SJSA1 (cell line): ENCODE data around the gene FBXO41. TPM values are rescaled to one million over a fixed set of nuclear protein-coding genes. Genes with fewer than 3 reads are reported as not detected.
A peak's percentile ranks its signal among the peaks of the same experiment; 100 is the strongest.

ENCODE experiments used
- DNase-seq, 2 experiments: peaks; one replicate each; pipeline ENCODE4 v3.0.0-alpha.2; 2015 to 2020; ENCODE audit warnings: low spot score in 2 of 2, low read depth in 1 of 2
- H3K27ac ChIP-seq: fragments of 250-450 bp; sonication (Bioruptor Pico); 2 replicates; pipeline ENCODE4 v1.5.1; 2020; ENCODE audit warnings: mild to moderate bottlenecking, moderate library complexity
- H3K27me3 ChIP-seq: fragments of 250-450 bp; sonication (Bioruptor Pico); replicated peaks from 2 replicates; pipeline ENCODE4 v1.5.1; 2020; ENCODE audit warnings: mild to moderate bottlenecking, moderate library complexity
- H3K36me3 ChIP-seq: fragments of 250-450 bp; sonication (Bioruptor Pico); 2 replicates; pipeline ENCODE4 v1.5.1; 2020; ENCODE audit warnings: mild to moderate bottlenecking
- H3K4me1 ChIP-seq: fragments of 250-450 bp; sonication (Bioruptor Pico); replicated peaks from 2 replicates; pipeline ENCODE4 v1.6.1; 2021; ENCODE audit warnings: mild to moderate bottlenecking
- H3K4me3 ChIP-seq: fragments of 250-450 bp; sonication (Bioruptor Pico); 2 replicates; pipeline ENCODE4 v1.5.1; 2020; ENCODE audit warnings: mild to moderate bottlenecking
- H3K9me3 ChIP-seq: fragments of 250-450 bp; sonication (Bioruptor Pico); replicated peaks from 2 replicates; pipeline ENCODE4 v1.5.1; 2020; ENCODE audit warnings: mild to moderate bottlenecking
- total RNA-seq: library from RNA; depleted of rRNA; stranded (reverse); fragments of >200 nt; shearing (Covaris generic); gene quantifications from 2 replicates; pipeline ENCODE4 v1.2.3, GENCODE V29; 2014; rRNA removed

FBXO41 gene
- total RNA-seq, 1 experiment from 2014 or later, result 0.05 TPM

- Histone ChIP-seq H3K4me3 (peak within 1 kb of the TSS; percentile 92), H3K27ac (peak within 1 kb of the TSS; percentile 72), H3K9me3 (no peaks in the 10 kb centered on the region), H3K27me3 (no peaks in the 10 kb centered on the region; the same call in 1 of the 2 replicates), H3K36me3 (peaks cover 5% of the 10 kb centered on the region), H3K4me1 (peaks cover 9% of the 10 kb centered on the region)
- peak; percentile 75 to 86 for DNase-seq
These were observed 69.9 kb downstream of the FBXO41 start, which contains the start of gene SMYD5 for GRCh38 chr2:73214120-73215035. Gene SMYD5 (plus strand): TSS chr2:73214245. CDS start chr2:73214267, 22 bp downstream.

- H3K27ac ChIP-seq, result no peak overlapping the region
These were observed 71.7 kb downstream of the FBXO41 start for GRCh38 chr2:73212448-73213176.

GRCh38 chr2:73212098-73212447, 72.2 kb downstream of the FBXO41 start:
- Histone ChIP-seq H3K4me1 (peaks cover 9% of the 10 kb centered on the region), H3K27me3 (no peaks in the 10 kb centered on the region; the same call in 1 of the 2 replicates), H3K27ac (no peak overlapping the region), H3K9me3 (no peaks in the 10 kb centered on the region), H3K36me3 (peaks cover 5% of the 10 kb centered on the region), H3K4me3 (no peak overlapping the region)
- DNase-seq, result no peak

More at GRCh38 chr2:73212448-73213176, 71.7 kb downstream of the FBXO41 start:
- H3K4me3 ChIP-seq, result no peak overlapping the region
- H3K9me3 ChIP-seq, result no peaks in the 10 kb centered on the region
- H3K27me3 ChIP-seq, result no peaks in the 10 kb centered on the region; the same call in 1 of the 2 replicates
- H3K36me3 ChIP-seq, result peaks cover 5% of the 10 kb centered on the region
- H3K4me1 ChIP-seq, result peaks cover 9% of the 10 kb centered on the region
- DNase-seq, result peak; percentile 52 to 70

- peaks cover 9% of the 10 kb centered on the region for H3K4me1 ChIP-seq
- H3K36me3 ChIP-seq, result peaks cover 5% of the 10 kb centered on the region
- no peak overlapping the region for H3K27ac ChIP-seq
- no peak for DNase-seq
- peaks cover 12% of the 10 kb centered on the region for H3K27me3 ChIP-seq
- H3K4me3 ChIP-seq, result no peak overlapping the region
- H3K9me3 ChIP-seq, result no peaks in the 10 kb centered on the region
These were observed 73.6 kb downstream of the FBXO41 start for GRCh38 chr2:73210696-73211095.

- Histone ChIP-seq H3K4me3 (no peak overlapping the region), H3K27me3 (peaks cover 19% of the 10 kb centered on the region), H3K9me3 (no peaks in the 10 kb centered on the region), H3K27ac (no peak overlapping the region), H3K36me3 (peaks cover 5% of the 10 kb centered on the region), H3K4me1 (peaks cover 3% of the 10 kb centered on the region)
- DNase-seq, result no peak
These were observed 74.3 kb downstream of the FBXO41 start for GRCh38 chr2:73210019-73210418.

- no peak for DNase-seq
- Histone ChIP-seq H3K27ac (no peak overlapping the region), H3K27me3 (peaks cover 30% of the 10 kb centered on the region), H3K4me3 (no peak overlapping the region), H3K36me3 (no peaks in the 10 kb centered on the region), H3K4me1 (no peaks in the 10 kb centered on the region; the same call in 1 of the 2 replicates), H3K9me3 (no peaks in the 10 kb centered on the region)
These were observed 76.0 kb downstream of the FBXO41 start for GRCh38 chr2:73208258-73208657.

GRCh38 chr2:73205611-73206010, 78.7 kb downstream of the FBXO41 start:
- Histone ChIP-seq H3K9me3 (peaks cover 4% of the 10 kb centered on the region; the same call in 1 of the 2 replicates), H3K4me3 (no peak overlapping the region), H3K36me3 (no peaks in the 10 kb centered on the region), H3K27me3 (peaks cover 54% of the 10 kb centered on the region), H3K27ac (no peak overlapping the region), H3K4me1 (no peaks in the 10 kb centered on the region)
- no peak for DNase-seq

Other genes starting within 250 kb of the FBXO41 start
- gene SFXN5, start 212.8 kb downstream of the FBXO41 start, total RNA-seq, result 8.2 and 13.3 TPM in 2 replicates
- gene RAB11FIP5, start 171.5 kb downstream of the FBXO41 start, total RNA-seq, result 15.5 and 23.0 TPM in 2 replicates
- not detected in 2 replicates for gene NOTO, start 81.9 kb downstream of the FBXO41 start, total RNA-seq
- gene SMYD5, start 70.2 kb downstream of the FBXO41 start, total RNA-seq, result 20.7 and 24.3 TPM in 2 replicates
- gene PRADC1, start 51.2 kb downstream of the FBXO41 start, total RNA-seq, result 42.0 and 45.8 TPM in 2 replicates
- 570 and 815 TPM in 2 replicates for gene CCT7, start 50.2 kb downstream of the FBXO41 start, total RNA-seq
- not detected in 2 replicates for gene EGR4, start 9.1 kb upstream of the FBXO41 start, total RNA-seq
- 12.8 and 22.3 TPM in 2 replicates for gene ALMS1, start 101.4 kb upstream of the FBXO41 start, total RNA-seq